Chondrocyte (in vitro differentiated cells): Measurements from ENCODE around the gene LRRC23. TPM values are rescaled to one million over a fixed set of nuclear protein-coding genes. Genes with fewer than 3 reads are reported as not detected.

ENCODE experiments used
- DNase-seq: peaks from one replicate; pipeline ENCODE4 v3.0.0; 2021; ENCODE audit warnings: mixed read lengths, low spot score
- H3K27ac Mint-ChIP-seq: one replicate; pipeline ENCODE4 v1.8.0; 2021; ENCODE audit warnings: mild to moderate bottlenecking, moderate library complexity, mixed read lengths; ENCODE audit not compliant: unreplicated experiment
- H3K27me3 Mint-ChIP-seq: 2 replicates; pipeline ENCODE4 v1.8.0; 2021; ENCODE audit warnings: low read depth, mixed read lengths
- H3K36me3 Mint-ChIP-seq: 2 replicates; pipeline ENCODE4 v1.8.0; 2021; ENCODE audit warnings: low read depth, mixed read lengths
- H3K4me1 Mint-ChIP-seq: 2 replicates; pipeline ENCODE4 v1.8.0; 2021; ENCODE audit warnings: low read depth, mild to moderate bottlenecking, mixed read lengths
- H3K4me3 Mint-ChIP-seq: one replicate; pipeline ENCODE4 v1.8.0; 2021; ENCODE audit warnings: mild to moderate bottlenecking, moderate library complexity, mixed read lengths; ENCODE audit not compliant: unreplicated experiment
- H3K9me3 Mint-ChIP-seq: 2 replicates; pipeline ENCODE4 v1.8.0; 2021; ENCODE audit warnings: low read depth, mixed read lengths
- CTCF ChIP-seq: fragments of 200-600 bp; sonication (generic); IDR thresholded peaks from 2 replicates; pipeline ENCODE4 v1.5.0; 2021; ENCODE audit warnings: antibody characterized with exemption, mild to moderate bottlenecking, moderate library complexity
- total RNA-seq: library from RNA; stranded (reverse); gene quantifications from 3 replicates; pipeline ENCODE4 v1.2.1, GENCODE V29; 2021

The LRRC23 gene
- total RNA-seq, 1 donor from 2014 or later: 6.3 TPM

GRCh38 chr12:6915789-6916285 is 11.2 kb downstream of the LRRC23 start:
- DNase-seq: peak; percentile 72
- Mint-ChIP-seq H3K9me3 (no peaks in the 10 kb centered on the region), H3K4me1 (peaks cover 31% of the 10 kb centered on the region), H3K4me3 (peak overlapping the region; percentile 84), H3K36me3 (peaks cover 9% of the 10 kb centered on the region), H3K27ac (no peak overlapping the region), H3K27me3 (no peaks in the 10 kb centered on the region)
- TF ChIP-seq CTCF: no peak

- Mint-ChIP-seq H3K36me3 (peaks cover 9% of the 10 kb centered on the region), H3K4me3 (peak overlapping the region; percentile 45), H3K9me3 (no peaks in the 10 kb centered on the region), H3K4me1 (peaks cover 31% of the 10 kb centered on the region), H3K27me3 (no peaks in the 10 kb centered on the region), H3K27ac (no peak overlapping the region)
- TF ChIP-seq CTCF: no peak
- peak; percentile 73 for DNase-seq
Observed at GRCh38 chr12:6916426-6917200, 12.0 kb downstream of the LRRC23 start.

GRCh38 chr12:6917491-6918231 is 13.0 kb downstream of the LRRC23 start:
- Mint-ChIP-seq H3K9me3 (no peaks in the 10 kb centered on the region), H3K4me3 (no peak overlapping the region), H3K27ac (no peak overlapping the region), H3K27me3 (no peaks in the 10 kb centered on the region), H3K4me1 (peaks cover 31% of the 10 kb centered on the region), H3K36me3 (peaks cover 9% of the 10 kb centered on the region)
- no peak for TF ChIP-seq CTCF
- peak; percentile 42 for DNase-seq

GRCh38 chr12:6919588-6919987 is 15.0 kb downstream of the LRRC23 start:
- Mint-ChIP-seq H3K27ac (no peak overlapping the region), H3K27me3 (no peaks in the 10 kb centered on the region), H3K9me3 (no peaks in the 10 kb centered on the region), H3K4me1 (peaks cover 28% of the 10 kb centered on the region), H3K4me3 (no peak overlapping the region), H3K36me3 (peaks cover 9% of the 10 kb centered on the region)
- peak; percentile 66 for DNase-seq
- peak; percentile 13 for TF ChIP-seq CTCF

GRCh38 chr12:6921539-6921938 is 16.9 kb downstream of the LRRC23 start:
- Mint-ChIP-seq H3K36me3 (peaks cover 8% of the 10 kb centered on the region), H3K4me1 (peaks cover 32% of the 10 kb centered on the region), H3K27ac (no peak overlapping the region), H3K4me3 (no peak overlapping the region), H3K9me3 (no peaks in the 10 kb centered on the region), H3K27me3 (no peaks in the 10 kb centered on the region)
- no peak for TF ChIP-seq CTCF
- DNase-seq: peak; percentile 51
